PFSK-1 (cell line): ENCODE measurements around the gene TRAK1.

Experiments
- FOXP2 ChIP-seq: optimal IDR thresholded peaks from 2 replicates; pipeline ENCODE3; 2011; ENCODE audit warnings: borderline replicate concordance, control low read depth, inconsistent platforms; ENCODE audit not compliant: insufficient read depth; ENCODE audit errors: extremely low read length, extremely low read depth
- POLR2AphosphoS5 ChIP-seq: IDR thresholded peaks from 2 replicates; pipeline ENCODE4 v1.6.1; 2012; ENCODE audit warnings: low read depth, mild to moderate bottlenecking, control low read depth, low read length, moderate library complexity
- REST ChIP-seq, 2 experiments: IDR thresholded peaks; 2 replicates each; pipeline versions ENCODE4 v1.6.1 to v1.8.0; 2011 to 2012; ENCODE audit warnings: low read depth in 2 of 2, low read length in 2 of 2, control low read depth in 1 of 2, inconsistent platforms in 1 of 2, mild to moderate bottlenecking in 1 of 2, moderate library complexity in 1 of 2; ENCODE audit not compliant: insufficient read depth in 1 of 2
- SIN3A ChIP-seq: IDR thresholded peaks from 2 replicates; pipeline ENCODE4 v1.6.1; 2012; ENCODE audit warnings: mild to moderate bottlenecking, low read length, moderate library complexity, borderline replicate concordance; ENCODE audit not compliant: insufficient read depth
- TAF1 ChIP-seq: IDR thresholded peaks from 2 replicates; pipeline ENCODE4 v1.6.1; 2012; ENCODE audit warnings: low read length, control low read depth, borderline replicate concordance; ENCODE audit not compliant: insufficient read depth

The TRAK1 gene

GRCh38 chr3:42202217-42202865 is 111.2 kb downstream of the TRAK1 start:
- TF ChIP-seq TAF1 (no peak), POLR2AphosphoS5 (no peak), REST (IDR thresholded peaks at IDR 0.05; ENCODE audit: insufficient read depth in 1 of 2, low read depth in 2 of 2, low read length in 2 of 2) (no peak), FOXP2 (no peak), SIN3A (no peak)

GRCh38 chr3:42204867-42205599 is 113.9 kb downstream of the TRAK1 start:
- no peak for TF ChIP-seq SIN3A
- TF ChIP-seq FOXP2, result no peak
- no peak for TF ChIP-seq POLR2AphosphoS5
- TF ChIP-seq REST (IDR thresholded peaks at IDR 0.05; ENCODE audit: insufficient read depth in 1 of 2, low read depth in 2 of 2, low read length in 2 of 2), result no peak
- TF ChIP-seq TAF1, result no peak

GRCh38 chr3:42205800-42206514 is 114.8 kb downstream of the TRAK1 start:
- TF ChIP-seq REST (IDR thresholded peaks at IDR 0.05; ENCODE audit: insufficient read depth in 1 of 2, low read depth in 2 of 2, low read length in 2 of 2) (no peak), SIN3A (no peak), TAF1 (no peak), POLR2AphosphoS5 (no peak), FOXP2 (no peak)

- TF ChIP-seq TAF1 (no peak), SIN3A (no peak), POLR2AphosphoS5 (no peak), FOXP2 (no peak), REST (IDR thresholded peaks at IDR 0.05; ENCODE audit: insufficient read depth in 1 of 2, low read depth in 2 of 2, low read length in 2 of 2) (no peak)
Measured at GRCh38 chr3:42209917-42210316, 118.8 kb downstream of the TRAK1 start.
